Measurements from ENCODE around the gene PROB1. TPM values are rescaled to one million over a fixed set of nuclear protein-coding genes. Genes with fewer than 3 reads are reported as not detected.

PROB1 gene
- total and polyA plus RNA-seq, 2 of the 13 experiments (the other 11 are each of a cell fraction or from before 2014, with no cell fraction given): 0.69 to 1.1 TPM

DNA sequence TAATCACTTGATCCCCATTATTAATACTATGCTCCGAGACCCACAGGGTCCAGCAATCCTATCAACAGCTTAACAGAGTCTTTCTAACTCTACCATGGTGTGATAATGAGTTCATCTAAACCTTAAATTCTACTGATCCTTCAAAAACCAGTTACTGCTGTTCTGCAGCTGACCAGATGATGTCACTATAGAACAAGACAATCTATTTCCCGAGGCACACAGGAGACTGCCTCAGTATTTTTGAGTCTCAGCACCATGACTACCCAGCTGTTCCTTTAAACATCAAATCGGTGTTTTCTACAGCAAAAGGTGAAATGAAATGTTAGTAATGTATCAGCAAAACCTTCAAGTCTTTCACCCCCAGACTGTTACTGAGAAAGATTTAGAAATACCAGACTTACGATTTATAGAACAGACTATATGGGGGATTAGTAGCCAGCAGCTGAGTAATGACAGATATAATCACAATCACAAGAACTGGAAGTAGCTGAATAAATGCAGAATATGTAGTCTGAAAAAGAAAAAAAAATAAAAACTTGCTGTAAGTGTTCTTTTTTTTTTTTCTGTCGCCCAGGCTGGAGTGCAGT, 27.5 kb upstream of the PROB1 start (continued):
- TF ChIP-seq, protein P1, sequence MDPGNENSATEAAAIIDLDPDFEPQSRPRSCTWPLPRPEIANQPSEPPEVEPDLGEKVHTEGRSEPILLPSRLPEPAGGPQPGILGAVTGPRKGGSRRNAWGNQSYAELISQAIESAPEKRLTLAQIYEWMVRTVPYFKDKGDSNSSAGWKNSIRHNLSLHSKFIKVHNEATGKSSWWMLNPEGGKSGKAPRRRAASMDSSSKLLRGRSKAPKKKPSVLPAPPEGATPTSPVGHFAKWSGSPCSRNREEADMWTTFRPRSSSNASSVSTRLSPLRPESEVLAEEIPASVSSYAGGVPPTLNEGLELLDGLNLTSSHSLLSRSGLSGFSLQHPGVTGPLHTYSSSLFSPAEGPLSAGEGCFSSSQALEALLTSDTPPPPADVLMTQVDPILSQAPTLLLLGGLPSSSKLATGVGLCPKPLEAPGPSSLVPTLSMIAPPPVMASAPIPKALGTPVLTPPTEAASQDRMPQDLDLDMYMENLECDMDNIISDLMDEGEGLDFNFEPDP (CRISPR knock-in tag; conservative IDR thresholded peaks at IDR 0.05): no peak
- TF ChIP-seq, protein P2, sequence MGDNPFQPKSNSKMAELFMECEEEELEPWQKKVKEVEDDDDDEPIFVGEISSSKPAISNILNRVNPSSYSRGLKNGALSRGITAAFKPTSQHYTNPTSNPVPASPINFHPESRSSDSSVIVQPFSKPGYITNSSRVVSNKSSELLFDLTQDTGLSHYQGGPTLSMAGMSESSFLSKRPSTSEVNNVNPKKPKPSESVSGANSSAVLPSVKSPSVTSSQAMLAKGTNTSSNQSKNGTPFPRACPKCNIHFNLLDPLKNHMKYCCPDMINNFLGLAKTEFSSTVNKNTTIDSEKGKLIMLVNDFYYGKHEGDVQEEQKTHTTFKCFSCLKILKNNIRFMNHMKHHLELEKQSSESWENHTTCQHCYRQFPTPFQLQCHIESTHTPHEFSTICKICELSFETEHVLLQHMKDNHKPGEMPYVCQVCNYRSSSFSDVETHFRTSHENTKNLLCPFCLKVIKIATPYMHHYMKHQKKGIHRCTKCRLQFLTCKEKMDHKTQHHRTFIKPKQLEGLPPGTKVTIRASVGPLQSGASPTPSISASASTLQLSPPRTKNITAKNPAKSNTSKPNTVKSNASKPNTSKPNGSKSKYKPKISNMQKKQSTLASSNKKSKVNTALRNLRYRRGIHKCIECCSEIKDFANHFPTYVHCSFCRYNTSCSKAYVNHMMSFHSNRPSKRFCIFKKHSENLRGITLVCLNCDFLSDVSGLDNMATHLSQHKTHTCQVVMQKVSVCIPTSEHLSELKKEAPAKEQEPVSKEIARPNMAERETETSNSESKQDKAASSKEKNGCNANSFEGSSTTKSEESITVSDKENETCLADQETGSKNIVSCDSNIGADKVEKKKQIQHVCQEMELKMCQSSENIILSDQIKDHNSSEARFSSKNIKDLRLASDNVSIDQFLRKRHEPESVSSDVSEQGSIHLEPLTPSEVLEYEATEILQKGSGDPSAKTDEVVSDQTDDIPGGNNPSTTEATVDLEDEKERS (CRISPR knock-in tag; IDR thresholded peaks at IDR 0.05): no peak
- TF ChIP-seq KAT8 (CRISPR knock-in tag; IDR thresholded peaks at IDR 0.05) (0 out of 2 replicates have a peak, but pooled peaks have one; percentile 22), FOXJ3 (CRISPR knock-in tag; IDR thresholded peaks at IDR 0.05; ENCODE audit: borderline replicate concordance) (no peak), SP1 (IDR thresholded peaks at IDR 0.05) (no peak), SP1 (CRISPR knock-in tag; IDR thresholded peaks at IDR 0.05) (no peak), ESRRA (CRISPR knock-in tag; IDR thresholded peaks at IDR 0.05; ENCODE audit: low read depth) (no peak), HNRNPLL (IDR thresholded peaks at IDR 0.05; ENCODE audit: low read depth, low read length, poor library complexity, severe bottlenecking) (no peak), TBP (CRISPR knock-in tag; IDR thresholded peaks at IDR 0.05) (no peak), ZNF772 (CRISPR knock-in tag; IDR thresholded peaks at IDR 0.05) (no peak), MED13 (CRISPR knock-in tag; IDR thresholded peaks at IDR 0.05) (no peak), XRCC5 (optimal IDR thresholded peaks at IDR 0.05; ENCODE audit: low read length) (no peak), XBP1 (CRISPR knock-in tag; IDR thresholded peaks at IDR 0.05) (no peak), RAD21 (CRISPR knock-in tag; IDR thresholded peaks at IDR 0.05) (peak; percentile 81), ZNF331 (CRISPR knock-in tag; IDR thresholded peaks at IDR 0.05) (no peak), RFXANK (CRISPR knock-in tag; IDR thresholded peaks at IDR 0.05) (no peak), ZNF30 (CRISPR knock-in tag; IDR thresholded peaks at IDR 0.05) (no peak), SIN3A (IDR thresholded peaks at IDR 0.05; ENCODE audit: borderline replicate concordance, low read depth, low read length) (no peak), TEAD3 (CRISPR knock-in tag; optimal IDR thresholded peaks at IDR 0.05; ENCODE audit: borderline replicate concordance) (no peak), RAD51 (IDR thresholded peaks at IDR 0.05; ENCODE audit: borderline replicate concordance) (no peak), MAFF (IDR thresholded peaks at IDR 0.05; ENCODE audit: low read depth, low read length) (0 out of 2 replicates have a peak, but pooled peaks have one; percentile 3), RXRB (CRISPR knock-in tag; IDR thresholded peaks at IDR 0.05; ENCODE audit: borderline replicate concordance) (peak; percentile 16; the same call in 1 of the 2 replicates), SP5 (CRISPR knock-in tag; IDR thresholded peaks at IDR 0.05; ENCODE audit: borderline replicate concordance, low read depth) (no peak), STAT5B (CRISPR knock-in tag; IDR thresholded peaks at IDR 0.05) (no peak), PLRG1 (conservative IDR thresholded peaks at IDR 0.05) (no peak)
- TF ChIP-seq, protein P3, sequence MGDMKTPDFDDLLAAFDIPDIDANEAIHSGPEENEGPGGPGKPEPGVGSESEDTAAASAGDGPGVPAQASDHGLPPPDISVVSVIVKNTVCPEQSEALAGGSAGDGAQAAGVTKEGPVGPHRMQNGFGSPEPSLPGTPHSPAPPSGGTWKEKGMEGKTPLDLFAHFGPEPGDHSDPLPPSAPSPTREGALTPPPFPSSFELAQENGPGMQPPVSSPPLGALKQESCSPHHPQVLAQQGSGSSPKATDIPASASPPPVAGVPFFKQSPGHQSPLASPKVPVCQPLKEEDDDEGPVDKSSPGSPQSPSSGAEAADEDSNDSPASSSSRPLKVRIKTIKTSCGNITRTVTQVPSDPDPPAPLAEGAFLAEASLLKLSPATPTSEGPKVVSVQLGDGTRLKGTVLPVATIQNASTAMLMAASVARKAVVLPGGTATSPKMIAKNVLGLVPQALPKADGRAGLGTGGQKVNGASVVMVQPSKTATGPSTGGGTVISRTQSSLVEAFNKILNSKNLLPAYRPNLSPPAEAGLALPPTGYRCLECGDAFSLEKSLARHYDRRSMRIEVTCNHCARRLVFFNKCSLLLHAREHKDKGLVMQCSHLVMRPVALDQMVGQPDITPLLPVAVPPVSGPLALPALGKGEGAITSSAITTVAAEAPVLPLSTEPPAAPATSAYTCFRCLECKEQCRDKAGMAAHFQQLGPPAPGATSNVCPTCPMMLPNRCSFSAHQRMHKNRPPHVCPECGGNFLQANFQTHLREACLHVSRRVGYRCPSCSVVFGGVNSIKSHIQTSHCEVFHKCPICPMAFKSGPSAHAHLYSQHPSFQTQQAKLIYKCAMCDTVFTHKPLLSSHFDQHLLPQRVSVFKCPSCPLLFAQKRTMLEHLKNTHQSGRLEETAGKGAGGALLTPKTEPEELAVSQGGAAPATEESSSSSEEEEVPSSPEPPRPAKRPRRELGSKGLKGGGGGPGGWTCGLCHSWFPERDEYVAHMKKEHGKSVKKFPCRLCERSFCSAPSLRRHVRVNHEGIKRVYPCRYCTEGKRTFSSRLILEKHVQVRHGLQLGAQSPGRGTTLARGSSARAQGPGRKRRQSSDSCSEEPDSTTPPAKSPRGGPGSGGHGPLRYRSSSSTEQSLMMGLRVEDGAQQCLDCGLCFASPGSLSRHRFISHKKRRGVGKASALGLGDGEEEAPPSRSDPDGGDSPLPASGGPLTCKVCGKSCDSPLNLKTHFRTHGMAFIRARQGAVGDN (CRISPR knock-in tag; IDR thresholded peaks at IDR 0.05): no peak
